ENCODE results near the gene PPM1H.

Gene PPM1H

DNA sequence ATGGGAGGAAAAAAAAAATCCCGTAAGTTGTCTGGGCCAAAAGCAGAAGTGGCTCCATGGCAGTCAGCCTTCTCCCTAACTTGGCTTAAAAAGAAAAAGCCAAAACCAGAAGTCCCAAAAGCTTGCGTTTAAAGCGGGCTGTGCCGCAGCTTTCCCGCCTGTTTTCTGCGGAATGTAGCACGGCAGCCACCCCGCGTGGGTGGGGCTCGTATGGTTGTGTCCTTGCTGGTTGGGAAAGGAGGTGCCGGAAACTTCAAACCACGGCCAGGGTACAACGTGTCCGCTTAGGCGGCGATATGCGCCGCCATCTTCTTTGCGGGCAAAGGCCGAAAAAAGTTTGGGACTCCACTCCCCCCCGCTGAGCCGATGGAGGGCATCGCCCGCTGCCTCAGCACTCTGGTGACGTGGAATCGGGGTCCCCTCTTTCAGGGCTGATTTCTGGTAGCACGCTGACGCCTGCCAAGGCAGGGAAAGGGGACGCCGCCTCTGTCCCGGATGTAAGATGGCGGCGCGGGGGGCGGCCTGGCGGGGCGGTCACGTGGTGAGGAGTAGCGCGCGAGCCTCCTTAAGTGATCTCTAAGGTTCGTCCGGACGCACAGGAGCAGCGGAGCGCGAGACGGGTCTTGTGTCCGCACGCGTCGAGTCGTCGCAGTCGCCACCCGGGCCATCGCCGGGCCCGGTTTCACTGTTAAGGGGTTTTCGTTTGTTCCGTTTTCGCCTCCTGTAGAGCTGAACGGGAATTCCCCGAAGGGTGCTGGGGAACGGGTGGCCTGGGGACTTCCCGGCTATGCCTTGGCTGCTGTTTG is 332.5 kb downstream of the PPM1H start (continued):
- no peak for TF ChIP-seq ZNF677 (tag by site-specific recombination; IDR thresholded peaks at IDR 0.05)
- TF ChIP-seq ZNF549 (tag by site-specific recombination; IDR thresholded peaks at IDR 0.05), result 0 out of 2 replicates have a peak, but pooled peaks have one; percentile 14
- TF ChIP-seq, protein P1, sequence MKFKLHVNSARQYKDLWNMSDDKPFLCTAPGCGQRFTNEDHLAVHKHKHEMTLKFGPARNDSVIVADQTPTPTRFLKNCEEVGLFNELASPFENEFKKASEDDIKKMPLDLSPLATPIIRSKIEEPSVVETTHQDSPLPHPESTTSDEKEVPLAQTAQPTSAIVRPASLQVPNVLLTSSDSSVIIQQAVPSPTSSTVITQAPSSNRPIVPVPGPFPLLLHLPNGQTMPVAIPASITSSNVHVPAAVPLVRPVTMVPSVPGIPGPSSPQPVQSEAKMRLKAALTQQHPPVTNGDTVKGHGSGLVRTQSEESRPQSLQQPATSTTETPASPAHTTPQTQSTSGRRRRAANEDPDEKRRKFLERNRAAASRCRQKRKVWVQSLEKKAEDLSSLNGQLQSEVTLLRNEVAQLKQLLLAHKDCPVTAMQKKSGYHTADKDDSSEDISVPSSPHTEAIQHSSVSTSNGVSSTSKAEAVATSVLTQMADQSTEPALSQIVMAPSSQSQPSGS (tag by site-specific recombination; IDR thresholded peaks at IDR 0.05; ENCODE audit: low read depth), result no peak
- TF ChIP-seq ZNF544 (tag by site-specific recombination; IDR thresholded peaks at IDR 0.05), result no peak
- peak; percentile 80 for TF ChIP-seq ZNF76 (tag by site-specific recombination; IDR thresholded peaks at IDR 0.05; ENCODE audit: borderline replicate concordance, low read depth)
- TF ChIP-seq, protein P2, sequence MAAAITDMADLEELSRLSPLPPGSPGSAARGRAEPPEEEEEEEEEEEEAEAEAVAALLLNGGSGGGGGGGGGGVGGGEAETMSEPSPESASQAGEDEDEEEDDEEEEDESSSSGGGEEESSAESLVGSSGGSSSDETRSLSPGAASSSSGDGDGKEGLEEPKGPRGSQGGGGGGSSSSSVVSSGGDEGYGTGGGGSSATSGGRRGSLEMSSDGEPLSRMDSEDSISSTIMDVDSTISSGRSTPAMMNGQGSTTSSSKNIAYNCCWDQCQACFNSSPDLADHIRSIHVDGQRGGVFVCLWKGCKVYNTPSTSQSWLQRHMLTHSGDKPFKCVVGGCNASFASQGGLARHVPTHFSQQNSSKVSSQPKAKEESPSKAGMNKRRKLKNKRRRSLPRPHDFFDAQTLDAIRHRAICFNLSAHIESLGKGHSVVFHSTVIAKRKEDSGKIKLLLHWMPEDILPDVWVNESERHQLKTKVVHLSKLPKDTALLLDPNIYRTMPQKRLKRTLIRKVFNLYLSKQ (tag by site-specific recombination; IDR thresholded peaks at IDR 0.05; ENCODE audit: borderline replicate concordance), result no peak
- TF ChIP-seq KLF10 (tag by site-specific recombination; IDR thresholded peaks at IDR 0.05), result peak; percentile 72
- TF ChIP-seq ZNF155 (tag by site-specific recombination; IDR thresholded peaks at IDR 0.05), result no peak
- peak; percentile 61; the same call in 1 of the 2 replicates for TF ChIP-seq OVOL3 (tag by site-specific recombination; IDR thresholded peaks at IDR 0.05)

GRCh38 chr12:62601765-62602164 is 333.2 kb downstream of the PPM1H start:
- Histone ChIP-seq H3K4me3 (ENCODE audit: low read depth, low read length) (no peak overlapping the region), H3K36me3 (ENCODE audit: control insufficient read depth in 2 of 2, insufficient read depth in 1 of 2, low read length in 2 of 2) (no peaks in the 10 kb centered on the region), H3K9me3 (ENCODE audit: control insufficient read depth, insufficient read depth, low read depth, low read length) (no peaks in the 10 kb centered on the region), H3K4me1 (ENCODE audit: control insufficient read depth, insufficient read depth, low read length) (peaks cover 3% of the 10 kb centered on the region; the same call in 1 of the 2 replicates), H3K27ac (ENCODE audit: extremely low read depth, low read depth, low read length) (peak overlapping the region; percentile 92; the same call in 1 of the 2 replicates)
- POLR2A ChIA-PET, result no interaction called here
- CTCF ChIA-PET, result interaction anchor here (0.7 kb wide), 1 partner anchor 166 kb away, joined by 3 read pairs; no protein-coding TSS in a partner anchor
- TF ChIP-seq ZNF76 (tag by site-specific recombination; IDR thresholded peaks at IDR 0.05; ENCODE audit: borderline replicate concordance, low read depth) (no peak), ZNF423 (tag by site-specific recombination; IDR thresholded peaks at IDR 0.05) (no peak), BCL11A (tag by site-specific recombination; IDR thresholded peaks at IDR 0.05; ENCODE audit: low read depth) (no peak), ZNF324 (tag by site-specific recombination; IDR thresholded peaks at IDR 0.05) (no peak), ZNF670 (tag by site-specific recombination; IDR thresholded peaks at IDR 0.05; ENCODE audit: low read depth) (no peak), KLF10 (tag by site-specific recombination; IDR thresholded peaks at IDR 0.05) (no peak), ZNF513 (tag by site-specific recombination; IDR thresholded peaks at IDR 0.05) (no peak), ZNF660 (tag by site-specific recombination; IDR thresholded peaks at IDR 0.05) (no peak), ZNF302 (tag by site-specific recombination; IDR thresholded peaks at IDR 0.05; ENCODE audit: low read depth) (no peak), ZBTB48 (tag by site-specific recombination; IDR thresholded peaks at IDR 0.05) (no peak), ZNF488 (tag by site-specific recombination; IDR thresholded peaks at IDR 0.05) (no peak), ZSCAN5A (tag by site-specific recombination; IDR thresholded peaks at IDR 0.05) (no peak), ZBTB26 (tag by site-specific recombination; optimal IDR thresholded peaks at IDR 0.05) (no peak), ZNF626 (tag by site-specific recombination; IDR thresholded peaks at IDR 0.05) (no peak)
- TF ChIP-seq, protein P3, sequence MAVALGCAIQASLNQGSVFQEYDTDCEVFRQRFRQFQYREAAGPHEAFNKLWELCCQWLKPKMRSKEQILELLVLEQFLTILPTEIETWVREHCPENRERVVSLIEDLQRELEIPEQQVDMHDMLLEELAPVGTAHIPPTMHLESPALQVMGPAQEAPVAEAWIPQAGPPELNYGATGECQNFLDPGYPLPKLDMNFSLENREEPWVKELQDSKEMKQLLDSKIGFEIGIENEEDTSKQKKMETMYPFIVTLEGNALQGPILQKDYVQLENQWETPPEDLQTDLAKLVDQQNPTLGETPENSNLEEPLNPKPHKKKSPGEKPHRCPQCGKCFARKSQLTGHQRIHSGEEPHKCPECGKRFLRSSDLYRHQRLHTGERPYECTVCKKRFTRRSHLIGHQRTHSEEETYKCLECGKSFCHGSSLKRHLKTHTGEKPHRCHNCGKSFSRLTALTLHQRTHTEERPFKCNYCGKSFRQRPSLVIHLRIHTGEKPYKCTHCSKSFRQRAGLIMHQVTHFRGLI (tag by site-specific recombination; IDR thresholded peaks at IDR 0.05), result no peak
- TF ChIP-seq, protein P4, sequence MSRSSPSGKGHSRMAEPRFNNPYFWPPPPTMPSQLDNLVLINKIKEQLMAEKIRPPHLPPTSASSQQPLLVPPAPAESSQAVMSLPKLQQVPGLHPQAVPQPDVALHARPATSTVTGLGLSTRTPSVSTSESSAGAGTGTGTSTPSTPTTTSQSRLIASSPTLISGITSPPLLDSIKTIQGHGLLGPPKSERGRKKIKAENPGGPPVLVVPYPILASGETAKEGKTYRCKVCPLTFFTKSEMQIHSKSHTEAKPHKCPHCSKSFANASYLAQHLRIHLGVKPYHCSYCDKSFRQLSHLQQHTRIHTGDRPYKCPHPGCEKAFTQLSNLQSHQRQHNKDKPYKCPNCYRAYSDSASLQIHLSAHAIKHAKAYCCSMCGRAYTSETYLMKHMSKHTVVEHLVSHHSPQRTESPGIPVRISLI (tag by site-specific recombination; IDR thresholded peaks at IDR 0.05), result no peak
